Hepatocyte (in vitro differentiated cells): ENCODE data around the gene LHFPL3.

Source experiments
- EZH2 ChIP-seq: fragments of 200-600 bp; sonication (generic); IDR thresholded peaks from 2 replicates; pipeline ENCODE4 v1.6.1; 2016; ENCODE audit warnings: antibody characterized with exemption, mild to moderate bottlenecking, borderline replicate concordance
- TF ChIP-seq, protein P1 (sequence below): fragments of 200-600 bp; sonication (generic); IDR thresholded peaks from 2 replicates; pipeline ENCODE4 v1.5.1; 2016; ENCODE audit warnings: antibody characterized with exemption, mild to moderate bottlenecking; ENCODE audit not compliant: poor library complexity

DNA sequence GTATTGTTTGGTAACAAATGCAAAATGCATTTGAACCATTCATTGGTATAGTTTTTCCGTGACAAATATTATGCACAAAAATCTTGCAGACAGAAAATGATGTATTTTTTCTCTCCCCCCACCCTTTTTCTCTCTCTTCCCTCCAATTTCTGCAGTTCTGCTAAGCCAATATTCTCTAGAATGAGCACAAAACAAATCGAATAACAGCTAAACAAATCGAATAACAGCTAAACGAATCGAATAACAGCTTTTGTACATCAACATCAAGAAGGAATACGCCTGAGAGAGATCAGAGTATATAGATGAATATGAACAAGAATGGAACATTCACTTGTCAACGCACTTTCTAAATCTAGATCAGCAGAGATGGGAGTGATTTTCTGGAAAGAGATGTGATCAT, 577.6 kb downstream of the LHFPL3 start:
- TF ChIP-seq, protein P1, sequence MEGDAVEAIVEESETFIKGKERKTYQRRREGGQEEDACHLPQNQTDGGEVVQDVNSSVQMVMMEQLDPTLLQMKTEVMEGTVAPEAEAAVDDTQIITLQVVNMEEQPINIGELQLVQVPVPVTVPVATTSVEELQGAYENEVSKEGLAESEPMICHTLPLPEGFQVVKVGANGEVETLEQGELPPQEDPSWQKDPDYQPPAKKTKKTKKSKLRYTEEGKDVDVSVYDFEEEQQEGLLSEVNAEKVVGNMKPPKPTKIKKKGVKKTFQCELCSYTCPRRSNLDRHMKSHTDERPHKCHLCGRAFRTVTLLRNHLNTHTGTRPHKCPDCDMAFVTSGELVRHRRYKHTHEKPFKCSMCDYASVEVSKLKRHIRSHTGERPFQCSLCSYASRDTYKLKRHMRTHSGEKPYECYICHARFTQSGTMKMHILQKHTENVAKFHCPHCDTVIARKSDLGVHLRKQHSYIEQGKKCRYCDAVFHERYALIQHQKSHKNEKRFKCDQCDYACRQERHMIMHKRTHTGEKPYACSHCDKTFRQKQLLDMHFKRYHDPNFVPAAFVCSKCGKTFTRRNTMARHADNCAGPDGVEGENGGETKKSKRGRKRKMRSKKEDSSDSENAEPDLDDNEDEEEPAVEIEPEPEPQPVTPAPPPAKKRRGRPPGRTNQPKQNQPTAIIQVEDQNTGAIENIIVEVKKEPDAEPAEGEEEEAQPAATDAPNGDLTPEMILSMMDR = no peak
- TF ChIP-seq EZH2 = no peak
